Measurements from ENCODE around the gene C7. TPM values are rescaled to one million over a fixed set of nuclear protein-coding genes. Genes with fewer than 3 reads are reported as not detected.

Gene C7
- 0.28 TPM in 1 of 2 replicates, not detected in the other for polyA plus RNA-seq

GRCh38 chr5:40909264-40909663 lies at the start of gene C7:
TSS of gene C7 (plus strand) at chr5:40909497. CDS start at chr5:40909611, 114 bp downstream.

Other genes with a start within 250 kb of the C7 start
- gene PTGER4, start 229.6 kb upstream of the C7 start, polyA plus RNA-seq, result not detected in 2 replicates
- gene TTC33, start 153.5 kb upstream of the C7 start, polyA plus RNA-seq, result 12.7 and 24.1 TPM in 2 replicates
- gene PRKAA1, start 111.1 kb upstream of the C7 start, polyA plus RNA-seq, result 26.5 and 31.2 TPM in 2 replicates
- 491 and 580 TPM in 2 replicates for gene RPL37, start 74.3 kb upstream of the C7 start, polyA plus RNA-seq
- 0.22 TPM in 1 of 2 replicates, not detected in the other for gene CARD6, start 68.1 kb upstream of the C7 start, polyA plus RNA-seq
- not detected in 2 replicates for gene MROH2B, start 161.8 kb downstream of the C7 start, polyA plus RNA-seq